HG02981 (cell line): ENCODE data around the gene SPARC.
"Not testable (repeated sequence)": the region's sequence is repeated elsewhere in the genome, so short reads cannot be mapped to it uniquely, and the experiment has no call there.

Experiments
- ATAC-seq: cut with Tn5 transposase; IDR thresholded peaks from one replicate; pipeline ENCODE4 v1.9.1; 2021; ENCODE audit warnings: mild to moderate bottlenecking, moderate library complexity; ENCODE audit not compliant: unreplicated experiment

Gene SPARC

DNA sequence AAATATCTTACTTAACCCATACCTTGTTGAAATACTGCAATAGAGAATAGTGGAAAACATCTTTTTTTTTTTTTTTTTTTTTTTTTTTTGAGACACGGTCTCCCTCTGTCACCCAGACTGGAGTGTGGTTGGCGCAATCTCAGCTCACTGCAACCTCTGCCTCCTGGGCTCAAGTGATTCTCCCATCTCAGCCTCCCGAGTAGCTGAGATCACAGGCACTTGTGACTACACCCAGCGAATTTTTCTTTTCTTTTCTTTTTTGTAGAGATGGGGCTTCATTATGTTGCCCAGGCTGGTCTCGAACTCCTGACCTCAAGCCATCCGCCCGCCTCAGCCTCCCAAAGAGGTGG, 6.6 kb downstream of the SPARC start:
- not testable (repeated sequence) for ATAC-seq

GRCh38 chr5:151679421-151680155, 7.1 kb downstream of the SPARC start:
- ATAC-seq, result no peak

- no peak for ATAC-seq
Measured at GRCh38 chr5:151678713-151679112, 8.0 kb downstream of the SPARC start.

GRCh38 chr5:151677776-151678545, 8.8 kb downstream of the SPARC start:
- ATAC-seq, result no peak

- ATAC-seq, result no peak
Measured at GRCh38 chr5:151676719-151677118, 10.0 kb downstream of the SPARC start.

GRCh38 chr5:151676314-151676712, 10.4 kb downstream of the SPARC start:
- no peak for ATAC-seq

DNA sequence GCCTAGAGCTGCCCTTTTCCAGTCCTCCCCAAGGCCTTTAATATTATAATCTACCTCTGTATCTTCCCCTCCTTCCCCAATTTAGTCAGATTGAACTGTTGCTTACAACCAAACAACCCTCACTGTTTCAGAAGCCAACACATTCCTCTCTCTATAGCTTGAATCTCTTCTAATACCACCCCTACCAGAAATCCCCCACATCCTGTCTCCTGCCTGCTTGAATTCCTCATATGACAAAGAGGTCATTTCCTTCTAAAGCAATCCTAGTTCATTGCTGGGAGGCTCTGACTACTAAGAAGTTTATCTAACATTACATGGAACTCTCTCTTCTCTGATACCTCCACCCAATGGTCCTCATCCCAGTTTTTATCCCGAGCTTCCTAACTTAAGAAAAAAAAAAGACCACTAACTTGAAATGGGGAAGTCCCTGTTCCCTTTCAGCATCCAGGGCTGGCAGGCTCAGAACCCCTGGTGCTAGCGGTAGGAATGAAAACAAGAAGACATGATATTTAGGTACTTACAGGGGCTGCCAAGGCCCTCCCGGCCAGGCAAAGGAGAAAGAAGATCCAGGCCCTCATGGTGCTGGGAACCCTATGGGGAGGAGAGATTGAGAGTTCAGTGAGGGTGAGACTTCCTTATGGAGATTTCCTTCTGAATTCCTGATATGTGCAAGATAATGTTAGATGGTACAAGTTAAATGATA, 11.0 kb downstream of the SPARC start:
- ATAC-seq, result peak; percentile 54

DNA sequence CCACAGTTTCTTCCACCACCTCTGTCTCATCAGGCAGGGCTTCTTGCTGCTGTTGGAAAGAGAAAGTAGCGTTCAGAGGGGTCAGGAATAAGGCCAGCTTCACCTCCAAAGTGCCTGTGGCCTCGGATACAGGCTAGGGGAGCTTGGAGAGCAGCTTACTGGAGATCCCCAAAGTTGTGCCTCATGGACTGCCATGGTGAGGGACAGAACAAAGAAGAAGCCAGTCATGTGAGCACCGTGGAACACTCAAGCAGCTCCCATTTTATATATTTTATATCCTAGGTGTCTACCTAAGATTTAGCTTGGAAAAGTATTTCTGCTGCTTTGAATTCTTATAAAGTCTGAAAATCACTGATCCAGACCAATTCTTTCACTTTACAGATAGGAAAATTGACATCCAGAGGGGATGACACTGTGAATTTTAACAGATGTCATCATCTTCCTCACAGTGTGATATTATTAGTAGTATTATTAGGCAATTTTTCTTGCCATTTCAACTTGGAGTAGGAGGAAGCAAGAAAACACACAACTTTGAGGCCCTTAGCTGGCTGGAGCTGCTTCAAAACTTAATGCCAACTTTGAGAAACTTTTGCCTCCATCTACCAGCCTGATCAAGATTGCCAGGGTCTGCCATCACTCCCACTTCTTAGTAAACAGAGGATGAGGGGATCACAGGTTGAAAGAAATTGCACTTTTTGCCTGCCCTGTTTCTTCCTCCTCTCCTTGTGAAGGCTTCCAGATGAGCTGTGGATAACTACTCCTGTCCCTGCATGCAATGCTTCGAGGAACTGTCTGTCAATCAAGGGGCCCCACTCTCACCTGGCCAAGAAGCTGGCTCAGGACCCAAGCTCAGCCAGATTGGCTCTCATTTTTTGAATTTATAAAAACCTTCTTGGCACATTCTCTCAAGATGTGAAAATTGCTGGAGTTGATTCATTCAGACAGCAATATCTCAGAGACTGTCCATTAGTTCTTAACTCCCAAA, 11.8 kb downstream of the SPARC start:
- no peak for ATAC-seq

DNA sequence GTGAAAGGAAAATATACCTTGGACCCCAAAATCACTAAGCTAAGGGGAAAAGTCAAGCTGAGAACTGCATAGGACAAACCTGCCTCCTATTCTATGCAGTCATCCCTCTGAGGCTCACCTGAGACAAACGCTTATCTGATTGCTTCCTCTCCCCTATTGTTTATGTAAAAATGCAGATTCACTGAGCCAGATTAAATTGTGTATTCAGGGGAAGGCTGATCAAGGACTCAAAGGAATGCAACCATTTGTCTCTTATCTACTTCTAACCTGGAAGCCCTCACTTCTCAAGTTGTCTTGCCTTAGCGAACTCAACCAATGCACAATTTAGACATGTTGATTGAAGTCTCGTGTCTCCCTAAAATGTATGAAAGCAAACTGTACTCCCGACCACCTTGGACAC, 13.3 kb downstream of the SPARC start:
- no peak for ATAC-seq

DNA sequence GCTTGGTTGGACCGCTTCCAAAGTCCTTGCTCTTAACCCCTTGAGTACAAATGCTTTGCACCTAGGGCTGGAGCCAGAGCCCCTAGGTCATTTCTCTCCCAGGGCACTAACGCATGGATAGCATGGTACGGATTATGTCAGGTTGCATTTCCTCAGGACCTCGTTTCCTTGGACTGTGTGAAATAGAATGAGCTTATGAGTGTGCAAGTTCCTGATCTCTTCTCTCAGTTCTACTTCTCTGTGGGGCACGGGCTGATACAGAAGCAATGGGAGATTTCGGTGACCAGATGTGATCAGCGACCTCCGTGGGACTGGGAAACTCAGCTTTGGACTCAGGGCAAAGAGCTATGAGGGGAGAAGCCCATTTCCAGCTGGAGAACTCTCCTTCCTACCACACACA, 14.2 kb downstream of the SPARC start:
- no peak for ATAC-seq

DNA sequence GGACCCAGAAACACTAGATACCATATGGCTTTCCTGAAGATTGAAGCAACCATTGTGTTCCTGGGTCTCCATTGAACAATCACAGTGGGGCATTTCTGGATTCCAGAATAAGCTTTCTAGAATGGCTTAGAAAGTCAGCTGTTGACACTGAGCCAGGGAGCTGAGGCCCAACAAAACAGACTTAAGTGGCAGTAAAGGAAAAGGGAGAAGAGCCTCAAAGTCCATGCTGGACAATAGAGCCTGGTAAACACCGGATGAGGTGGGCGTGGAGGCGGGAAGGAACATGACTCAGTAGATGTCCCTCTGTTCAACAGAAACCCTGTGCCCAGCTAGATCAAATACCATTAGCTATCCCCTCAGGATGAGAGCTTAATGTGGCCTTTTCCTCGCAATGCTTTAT, 14.8 kb downstream of the SPARC start:
- ATAC-seq, result no peak

DNA sequence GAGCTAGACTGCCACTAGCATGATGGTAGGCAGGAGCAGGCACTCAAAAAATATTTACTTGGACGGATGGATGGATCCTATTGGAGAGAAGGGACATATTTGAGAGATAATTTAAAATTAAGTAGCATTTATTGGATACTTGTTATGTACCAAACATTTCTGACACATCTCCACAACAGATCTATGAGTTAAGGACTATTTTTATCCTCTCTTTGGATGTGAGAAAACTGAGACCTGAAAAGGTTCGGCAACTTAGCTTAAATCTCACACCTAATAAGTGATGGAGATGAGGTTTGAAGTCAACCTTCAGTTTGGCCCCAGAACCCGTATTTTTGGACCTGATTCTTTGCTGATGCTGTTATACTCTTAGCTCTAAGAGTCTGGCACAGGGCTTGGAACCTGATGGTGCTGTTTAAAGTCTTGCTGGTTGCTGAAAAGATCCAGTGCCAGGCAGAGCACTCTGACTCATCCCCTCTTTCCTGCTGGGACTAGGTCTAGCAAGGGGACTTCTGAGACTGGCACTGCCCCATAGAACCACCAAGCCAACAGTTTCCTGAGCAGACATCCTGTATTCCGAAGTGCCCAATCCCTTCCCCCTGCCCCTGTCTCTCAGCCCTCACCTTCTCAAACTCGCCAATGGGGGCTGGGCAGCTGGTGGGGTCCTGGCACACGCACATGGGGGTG, 15.6 kb downstream of the SPARC start:
- no peak for ATAC-seq

GRCh38 chr5:151670083-151670686, 16.5 kb downstream of the SPARC start:
- ATAC-seq, result no peak

DNA sequence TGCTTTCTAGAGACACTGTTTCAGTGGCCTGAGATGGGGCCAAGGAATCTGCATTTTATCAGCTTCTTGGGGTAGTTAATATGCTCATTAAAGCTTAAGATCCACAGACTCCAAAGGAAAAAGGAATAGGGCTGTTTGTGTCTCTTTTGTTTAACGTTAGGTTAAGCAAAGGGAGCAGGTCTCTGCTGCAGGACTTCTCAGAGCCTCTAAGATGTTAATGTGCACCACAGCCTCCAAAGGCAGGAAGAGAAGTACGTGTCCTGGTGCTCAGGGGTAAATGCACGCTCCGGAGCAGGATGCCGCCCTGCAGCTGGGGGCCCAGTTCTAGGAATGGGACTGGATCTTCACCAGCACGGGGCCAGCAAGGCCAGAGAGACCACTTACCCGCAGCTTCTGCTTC, 19.6 kb downstream of the SPARC start:
- ATAC-seq, result no peak

DNA sequence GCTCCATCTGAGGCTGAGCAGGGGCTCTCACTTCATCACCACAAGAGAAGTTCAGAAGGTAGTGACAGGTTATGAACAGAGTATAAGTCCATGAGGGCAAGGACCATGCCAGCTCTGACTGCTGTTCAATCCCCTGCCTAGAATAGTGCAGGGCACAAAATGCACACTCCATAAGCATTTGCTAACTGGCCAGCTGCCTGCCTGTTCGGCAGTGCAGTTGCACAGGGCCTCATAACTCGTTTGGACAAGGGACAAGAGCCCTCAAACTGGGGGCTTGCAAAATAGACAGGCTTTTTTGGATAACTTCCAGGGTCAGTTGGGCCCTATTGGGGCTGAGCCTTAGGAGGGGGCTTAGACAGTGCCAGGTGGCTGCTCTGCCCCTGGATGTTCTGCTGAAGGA, 21.1 kb downstream of the SPARC start:
- ATAC-seq, result no peak

DNA sequence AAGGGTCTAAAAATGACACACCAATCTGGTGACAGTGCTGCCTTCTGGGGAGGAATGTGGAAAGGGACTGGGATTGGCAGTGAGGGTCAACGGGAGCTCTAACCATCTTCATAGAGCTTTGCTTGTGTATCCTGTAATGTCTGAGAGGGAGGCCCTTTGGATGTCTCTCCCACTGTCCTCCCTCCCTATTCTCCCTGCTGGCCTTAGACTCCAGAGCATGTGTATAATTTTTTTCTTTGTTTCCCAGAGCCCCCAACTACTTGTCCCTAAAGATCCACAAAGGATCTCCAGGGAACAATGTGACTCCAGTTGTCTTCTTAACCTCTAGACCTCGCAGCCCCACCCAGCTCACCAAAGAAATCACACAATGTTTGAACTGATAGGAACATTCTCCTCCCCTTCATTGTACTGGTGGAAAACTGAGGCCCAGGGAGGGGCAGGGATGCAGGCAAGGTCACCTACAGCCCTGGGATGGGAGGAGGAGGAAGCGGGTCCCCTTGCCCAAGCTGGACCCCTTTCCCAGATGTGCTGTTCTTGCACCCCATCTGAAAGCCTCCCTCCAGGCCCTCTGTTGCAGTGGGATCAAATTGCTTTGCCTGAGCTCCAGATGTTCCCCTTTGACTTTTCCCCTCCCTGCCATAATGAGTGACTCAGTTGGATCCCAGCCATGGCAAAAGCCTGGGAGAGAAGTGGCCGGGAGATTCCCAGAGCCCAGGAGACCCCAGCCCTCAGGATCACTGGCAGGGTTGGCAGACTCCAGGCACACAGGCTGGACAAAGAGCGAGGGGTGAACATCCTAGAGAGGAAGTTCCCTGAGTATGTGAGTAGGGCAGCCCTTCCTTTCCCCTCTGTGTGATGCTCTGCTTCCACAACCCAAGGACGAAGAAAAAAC, 21.8 kb downstream of the SPARC start:
- ATAC-seq, result no peak

GRCh38 chr5:151663617-151664293, 23.0 kb downstream of the SPARC start:
- no peak for ATAC-seq

DNA sequence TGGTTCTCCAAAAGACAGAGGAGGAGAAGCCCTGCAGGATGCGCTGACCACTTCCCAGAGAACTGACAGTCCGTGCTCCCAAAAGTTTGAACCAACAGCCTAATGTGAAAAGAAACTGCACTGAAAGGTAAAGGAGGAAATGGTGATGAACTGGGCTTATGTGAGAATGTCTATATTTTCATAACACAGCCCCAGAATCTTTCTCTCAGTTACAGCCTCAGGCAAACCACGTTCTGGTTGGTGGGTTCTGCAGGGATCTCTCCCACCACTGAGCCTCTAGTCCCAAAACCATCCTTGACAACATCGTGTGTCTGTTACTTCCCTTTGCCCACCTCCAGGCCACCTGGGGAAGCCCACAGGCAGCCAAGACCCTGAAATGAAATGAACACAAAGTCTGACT, 23.9 kb downstream of the SPARC start:
- peak; percentile 37 for ATAC-seq
